Hepatocyte (in vitro differentiated cells): Measurements from ENCODE around the gene FXYD2.

Experiments
- CTCF ChIP-seq: fragments of 200-600 bp; sonication (generic); IDR thresholded peaks from 2 replicates; pipeline ENCODE4 v1.5.1; 2016; ENCODE audit warnings: antibody characterized with exemption, mild to moderate bottlenecking; ENCODE audit not compliant: poor library complexity
- EZH2 ChIP-seq: fragments of 200-600 bp; sonication (generic); IDR thresholded peaks from 2 replicates; pipeline ENCODE4 v1.6.1; 2016; ENCODE audit warnings: antibody characterized with exemption, mild to moderate bottlenecking, borderline replicate concordance

- TF ChIP-seq CTCF (no peak), EZH2 (no peak)
Measured at GRCh38 chr11:117836077-117836960, 11.8 kb upstream of the FXYD2 start.
